H9 (cell line): ENCODE data around the gene TEX44. TPM values are rescaled to one million over a fixed set of nuclear protein-coding genes. Genes with fewer than 3 reads are reported as not detected.

Experiments
- DNase-seq: peaks from one replicate; pipeline ENCODE4 v3.0.0-alpha.2; 2017
- H2AFZ ChIP-seq: one replicate; pipeline ENCODE4 v1.6.1; 2013; ENCODE audit warnings: mild to moderate bottlenecking, low read length, control low read depth, moderate library complexity
- H2AK5ac ChIP-seq: 2 replicates; pipeline ENCODE4 v1.6.1; 2013; ENCODE audit warnings: low read length, control low read depth, mixed read lengths; ENCODE audit not compliant: insufficient read length
- H2BK120ac ChIP-seq: one replicate; pipeline ENCODE4 v1.6.1; 2013; ENCODE audit warnings: low read depth, mild to moderate bottlenecking, low read length, control low read depth, inconsistent platforms; ENCODE audit not compliant: poor library complexity, severe bottlenecking
- H2BK12ac ChIP-seq: 2 replicates; pipeline ENCODE4 v1.6.1; 2013; ENCODE audit warnings: low read length, control low read depth, mixed read lengths, low read depth; ENCODE audit not compliant: insufficient read length
- H2BK15ac ChIP-seq: 2 replicates; pipeline ENCODE4 v1.6.1; 2013; ENCODE audit warnings: low read depth, low read length, control low read depth
- H2BK20ac ChIP-seq: one replicate; pipeline ENCODE4 v1.6.1; 2013; ENCODE audit warnings: low read depth, mild to moderate bottlenecking, low read length, control low read depth, inconsistent platforms; ENCODE audit not compliant: poor library complexity, severe bottlenecking
- H2BK5ac ChIP-seq: 2 replicates; pipeline ENCODE4 v1.6.1; 2013; ENCODE audit warnings: low read length, control low read depth, mixed read lengths; ENCODE audit not compliant: insufficient read length
- H3K14ac ChIP-seq: 2 replicates; pipeline ENCODE4 v1.6.1; 2013; ENCODE audit warnings: low read length, control low read depth; ENCODE audit not compliant: insufficient read depth
- H3K18ac ChIP-seq: 2 replicates; pipeline ENCODE4 v1.6.1; 2013; ENCODE audit warnings: low read depth, mild to moderate bottlenecking, mixed read lengths, low read length, control low read depth; ENCODE audit not compliant: insufficient read length
- H3K23ac ChIP-seq: 2 replicates; pipeline ENCODE4 v1.6.1; 2013; ENCODE audit warnings: low read length, control low read depth, mixed read lengths, low read depth; ENCODE audit not compliant: insufficient read length
- H3K23me2 ChIP-seq: 2 replicates; pipeline ENCODE4 v1.6.1; 2013; ENCODE audit warnings: low read depth, mild to moderate bottlenecking, mixed read lengths, low read length, control low read depth; ENCODE audit not compliant: insufficient read length, poor library complexity, severe bottlenecking
- H3K27ac ChIP-seq: 2 replicates; pipeline ENCODE4 v1.5.1; 2013; ENCODE audit warnings: low read length, control low read depth, mixed read lengths, low read depth; ENCODE audit not compliant: insufficient read length
- H3K27me3 ChIP-seq: 2 replicates; pipeline ENCODE4 v1.6.1; 2013; ENCODE audit warnings: low read length, control low read depth, inconsistent platforms; ENCODE audit not compliant: insufficient read depth
- H3K4ac ChIP-seq: 2 replicates; pipeline ENCODE4 v1.6.1; 2013; ENCODE audit warnings: low read depth, mild to moderate bottlenecking, control low read depth, inconsistent platforms, low read length, moderate library complexity
- H3K4me1 ChIP-seq: 2 replicates; pipeline ENCODE4 v1.6.1; 2013; ENCODE audit warnings: low read length, control low read depth, inconsistent platforms; ENCODE audit not compliant: insufficient read depth
- H3K4me2 ChIP-seq: 2 replicates; pipeline ENCODE4 v1.6.1; 2013; ENCODE audit warnings: low read length, control low read depth, mixed read lengths; ENCODE audit not compliant: insufficient read length, insufficient read depth
- H3K56ac ChIP-seq: 2 replicates; pipeline ENCODE4 v1.6.1; 2013; ENCODE audit warnings: low read depth, mild to moderate bottlenecking, mixed read lengths, low read length, control low read depth; ENCODE audit not compliant: insufficient read length
- H3K79me1 ChIP-seq: 2 replicates; pipeline ENCODE4 v1.6.1; 2013; ENCODE audit warnings: low read depth, mild to moderate bottlenecking, moderate library complexity, low read length, control low read depth, inconsistent platforms; ENCODE audit not compliant: insufficient read depth, poor library complexity, severe bottlenecking
- H3K79me2 ChIP-seq: 2 replicates; pipeline ENCODE4 v1.6.1; 2013; ENCODE audit warnings: low read length, control low read depth, inconsistent platforms; ENCODE audit not compliant: insufficient read depth
- H3K9ac ChIP-seq: 2 replicates; pipeline ENCODE4 v1.6.1; 2013; ENCODE audit warnings: low read length, control low read depth, mixed read lengths; ENCODE audit not compliant: insufficient read length; ENCODE audit errors: extremely low read depth
- H3K9me3 ChIP-seq: one replicate; pipeline ENCODE4 v1.6.1; 2013; ENCODE audit warnings: low read depth, low read length, inconsistent platforms; ENCODE audit not compliant: control insufficient read depth
- H3T11ph ChIP-seq: one replicate; pipeline ENCODE4 v1.6.1; 2013; ENCODE audit warnings: mild to moderate bottlenecking, low read length, control low read depth, inconsistent platforms
- H4K20me1 ChIP-seq: one replicate; pipeline ENCODE4 v1.6.1; 2013; ENCODE audit not compliant: control insufficient read depth, insufficient read length, insufficient read depth
- H4K5ac ChIP-seq: 2 replicates; pipeline ENCODE4 v1.6.1; 2013; ENCODE audit warnings: low read depth, mild to moderate bottlenecking, mixed read lengths, low read length, control low read depth; ENCODE audit not compliant: insufficient read length
- H4K8ac ChIP-seq: replicated peaks from 2 replicates; pipeline ENCODE4 v1.6.1; 2013; ENCODE audit warnings: low read length, control low read depth, mixed read lengths, low read depth; ENCODE audit not compliant: insufficient read length
- H4K91ac ChIP-seq: 2 replicates; pipeline ENCODE4 v1.6.1; 2013; ENCODE audit warnings: low read depth, mild to moderate bottlenecking, moderate library complexity, mixed read lengths, low read length, control low read depth; ENCODE audit not compliant: insufficient read length
- H3K27ac Mint-ChIP-seq, 3 experiments: 2 replicates in 2 of 3; 3 replicates in 1 of 3; pipeline ENCODE4 v1.8.0; 2020 to 2021; ENCODE audit warnings: mixed read lengths in 3 of 3, mild to moderate bottlenecking in 1 of 3, moderate library complexity in 1 of 3
- H3K27me3 Mint-ChIP-seq: 2 replicates; pipeline ENCODE4 v1.8.0; 2021; ENCODE audit warnings: low read depth, mild to moderate bottlenecking, moderate library complexity, mixed read lengths
- H3K36me3 Mint-ChIP-seq, 3 experiments: 2 replicates in 2 of 3; 3 replicates in 1 of 3; pipeline ENCODE4 v1.8.0; 2020 to 2021; ENCODE audit warnings: low read depth in 3 of 3, mixed read lengths in 3 of 3; ENCODE audit not compliant: insufficient read depth in 1 of 3
- H3K4me1 Mint-ChIP-seq, 2 experiments: 2 replicates each; pipeline ENCODE4 v1.8.0; 2020; ENCODE audit warnings: mixed read lengths in 2 of 2
- H3K4me3 Mint-ChIP-seq, 2 experiments: 2 replicates in 1 of 2; 3 replicates in 1 of 2; pipeline ENCODE4 v1.8.0; 2020 to 2021; ENCODE audit warnings: mild to moderate bottlenecking in 2 of 2, mixed read lengths in 2 of 2, moderate library complexity in 1 of 2
- H3K9me3 Mint-ChIP-seq, 2 experiments: 2 replicates in 1 of 2; 3 replicates in 1 of 2; pipeline ENCODE4 v1.8.0; 2020; ENCODE audit warnings: mild to moderate bottlenecking in 2 of 2, mixed read lengths in 2 of 2, moderate library complexity in 1 of 2
- CTCF ChIP-seq: fragments of 200-600 bp; sonication (generic); conservative IDR thresholded peaks from 3 replicates; pipeline ENCODE4 v1.8.0; 2021; ENCODE audit warnings: antibody characterized with exemption, mild to moderate bottlenecking
- WGBS: extraction: QIAGEN DNeasy Blood & Tissue Kit; methylation state at CpG from one replicate; pipeline ENCODE4 v1.1.7; 2013; ENCODE audit warnings: missing lambda C conversion rate, low lambda C conversion rate, mixed read lengths; ENCODE audit not compliant: insufficient read length; ENCODE audit errors: extremely low coverage; 5-methylcytosine and 5-hydroxymethylcytosine counted together
- total RNA-seq: library from RNA; stranded (reverse); gene quantifications from 2 replicates; pipeline ENCODE4 v1.2.1, GENCODE V29; 2021

TEX44 gene
- total RNA-seq, 1 experiment from 2014 or later = not detected

- H3K9me3 Mint-ChIP-seq = no peaks in the 10 kb centered on the region; a peak in 1 of 5 replicates
- Histone ChIP-seq H3K4me1 (0 out of 2 replicates have a peak, but pooled peaks cover 2% of the 10 kb centered on the region), H4K20me1 (no peaks in the 10 kb centered on the region), H3K79me2 (no peaks in the 10 kb centered on the region), H4K5ac (peak overlapping the region; percentile 37), H2BK20ac (no peak overlapping the region), H2BK12ac (peak overlapping the region; percentile 88), H3K18ac (peak overlapping the region; percentile 90), H2AK5ac (no peak overlapping the region), H3K4ac (no peak overlapping the region; the same call in 1 of the 2 replicates), H3T11ph (peak overlapping the region; percentile 25), H3K23me2 (peaks cover 13% of the 10 kb centered on the region), H2BK15ac (no peak overlapping the region), H2BK120ac (no peak overlapping the region), H3K4me2 (peak overlapping the region; percentile 5), H3K14ac (peak overlapping the region; percentile 85; the same call in 1 of the 2 replicates), H3K56ac (no peak overlapping the region), H3K9ac (peak overlapping the region; percentile 15), H2AFZ (no peak overlapping the region), H3K23ac (no peak overlapping the region), H2BK5ac (no peak overlapping the region), H4K8ac (no peak overlapping the region), H4K91ac (no peak overlapping the region), H3K27me3 (no peaks in the 10 kb centered on the region), H3K79me1 (no peaks in the 10 kb centered on the region), H3K27ac (peak overlapping the region; percentile 16), H3K9me3 (no peaks in the 10 kb centered on the region)
- peak overlapping the region in 1 of 2 experiments; percentile 52; a peak in 1 of 5 replicates for H3K4me3 Mint-ChIP-seq
- H3K27me3 Mint-ChIP-seq = no peaks in the 10 kb centered on the region; the same call in 1 of the 2 replicates
- no CpG with 5 or more reads among the region's 10 CpGs for WGBS
- H3K27ac Mint-ChIP-seq = peak overlapping the region; percentile 61 to 99 (median 98); a peak in 5 of 7 replicates
- no peak for TF ChIP-seq CTCF
- peak; percentile 82 for DNase-seq
- H3K4me1 Mint-ChIP-seq = peaks cover 44 to 47% of the 10 kb centered on the region in 2 experiments
- H3K36me3 Mint-ChIP-seq = no peaks in the 10 kb centered on the region
Measured at GRCh38 chr2:231612109-231612455, 19.4 kb downstream of the TEX44 start.
